ENCODE data around the gene CXCL9.

Gene CXCL9

GRCh38 chr4:76016393-76016792, 9.1 kb upstream of the CXCL9 start:
- TF ChIP-seq, protein P1, sequence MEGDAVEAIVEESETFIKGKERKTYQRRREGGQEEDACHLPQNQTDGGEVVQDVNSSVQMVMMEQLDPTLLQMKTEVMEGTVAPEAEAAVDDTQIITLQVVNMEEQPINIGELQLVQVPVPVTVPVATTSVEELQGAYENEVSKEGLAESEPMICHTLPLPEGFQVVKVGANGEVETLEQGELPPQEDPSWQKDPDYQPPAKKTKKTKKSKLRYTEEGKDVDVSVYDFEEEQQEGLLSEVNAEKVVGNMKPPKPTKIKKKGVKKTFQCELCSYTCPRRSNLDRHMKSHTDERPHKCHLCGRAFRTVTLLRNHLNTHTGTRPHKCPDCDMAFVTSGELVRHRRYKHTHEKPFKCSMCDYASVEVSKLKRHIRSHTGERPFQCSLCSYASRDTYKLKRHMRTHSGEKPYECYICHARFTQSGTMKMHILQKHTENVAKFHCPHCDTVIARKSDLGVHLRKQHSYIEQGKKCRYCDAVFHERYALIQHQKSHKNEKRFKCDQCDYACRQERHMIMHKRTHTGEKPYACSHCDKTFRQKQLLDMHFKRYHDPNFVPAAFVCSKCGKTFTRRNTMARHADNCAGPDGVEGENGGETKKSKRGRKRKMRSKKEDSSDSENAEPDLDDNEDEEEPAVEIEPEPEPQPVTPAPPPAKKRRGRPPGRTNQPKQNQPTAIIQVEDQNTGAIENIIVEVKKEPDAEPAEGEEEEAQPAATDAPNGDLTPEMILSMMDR (IDR thresholded peaks at IDR 0.05): no peak
- H3K4me3 ChIP-seq (ENCODE audit: low read depth in 1 of 2, low read length in 1 of 2): no peak overlapping the region
- no peaks in the 10 kb centered on the region for H3K9me3 ChIP-seq
- H3K27me3 ChIP-seq: peaks cover 4% of the 10 kb centered on the region
- no peak overlapping the region for H3K27ac ChIP-seq
- H3K4me1 ChIP-seq (ENCODE audit: control insufficient read depth in 1 of 2, insufficient read depth in 1 of 2, low read depth in 1 of 2, low read length in 1 of 2): no peaks in the 10 kb centered on the region
- H3K36me3 ChIP-seq: no peaks in the 10 kb centered on the region

GRCh38 chr4:76013540-76013939, 6.2 kb upstream of the CXCL9 start:
- Histone ChIP-seq H3K27ac (no peak overlapping the region), H3K36me3 (no peaks in the 10 kb centered on the region), H3K27me3 (peaks cover 4% of the 10 kb centered on the region), H3K4me1 (ENCODE audit: control insufficient read depth in 1 of 2, insufficient read depth in 1 of 2, low read depth in 1 of 2, low read length in 1 of 2) (no peaks in the 10 kb centered on the region), H3K4me3 (ENCODE audit: low read depth in 1 of 2, low read length in 1 of 2) (no peak overlapping the region), H3K9me3 (no peaks in the 10 kb centered on the region)
- TF ChIP-seq, protein P1 (IDR thresholded peaks at IDR 0.05): no peak

DNA sequence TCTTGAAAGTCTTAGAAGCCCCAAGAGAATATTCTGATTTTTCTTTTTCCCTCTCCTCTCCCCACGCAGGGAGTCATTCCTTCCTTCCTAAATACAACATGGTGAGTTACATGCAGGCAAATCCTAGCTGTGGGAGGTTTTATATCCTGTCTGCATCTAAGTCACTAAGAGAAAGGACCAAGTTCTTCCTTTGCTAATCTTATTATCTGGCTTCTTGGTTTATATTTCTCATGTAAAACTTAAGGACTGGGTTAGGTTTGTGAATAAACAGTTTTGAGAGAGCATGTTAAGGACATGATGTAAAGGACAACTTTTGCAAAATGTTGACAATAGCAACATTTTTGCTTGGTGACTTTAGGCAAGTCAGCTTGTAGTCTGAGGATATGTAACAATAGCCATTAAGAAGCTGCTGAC, 5.1 kb upstream of the CXCL9 start:
- TF ChIP-seq, protein P1 (IDR thresholded peaks at IDR 0.05): no peak

DNA sequence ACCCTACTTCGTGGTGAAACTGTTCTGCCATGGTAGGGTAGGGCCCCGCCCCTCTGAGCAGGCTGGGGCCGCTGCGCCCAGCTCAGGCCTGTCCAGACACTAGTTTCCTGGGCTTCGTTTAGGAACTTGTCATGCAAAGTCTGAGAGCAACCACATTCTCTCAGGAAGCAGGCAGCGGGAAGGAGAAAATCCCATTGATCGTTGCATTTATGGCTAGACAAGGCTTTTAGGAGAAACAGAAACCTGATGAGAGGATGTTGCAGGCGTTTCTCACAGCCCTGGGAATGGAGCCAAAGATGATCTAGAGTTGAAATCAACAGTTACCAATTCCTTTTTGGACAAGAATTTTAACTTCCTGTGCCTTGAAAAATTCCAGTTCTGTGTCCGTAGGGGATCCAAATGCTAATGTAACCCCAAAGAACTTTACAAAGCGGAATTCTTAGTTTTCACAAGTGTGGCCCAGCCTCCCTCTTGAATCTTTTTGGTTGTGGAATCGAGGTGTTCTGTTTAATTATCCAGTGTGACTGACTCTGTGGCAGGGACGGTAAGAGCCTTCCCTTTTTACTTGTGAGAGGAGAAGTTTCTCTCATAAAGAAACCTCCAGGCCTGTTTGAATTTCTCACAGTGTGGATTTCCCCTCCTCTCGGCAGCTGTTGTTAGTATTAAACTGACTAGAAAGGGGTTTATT, 4.5 kb upstream of the CXCL9 start:
- Histone ChIP-seq H3K4me1 (ENCODE audit: control insufficient read depth in 1 of 2, insufficient read depth in 1 of 2, low read depth in 1 of 2, low read length in 1 of 2) (no peaks in the 10 kb centered on the region), H3K36me3 (no peaks in the 10 kb centered on the region), H3K9me3 (no peaks in the 10 kb centered on the region), H3K27me3 (peaks cover 4% of the 10 kb centered on the region), H3K27ac (no peak overlapping the region), H3K4me3 (ENCODE audit: low read depth in 1 of 2, low read length in 1 of 2) (no peak overlapping the region)
- TF ChIP-seq, protein P1 (IDR thresholded peaks at IDR 0.05): no peak

More for the DNA sequence above, 5.1 kb upstream of the CXCL9 start:
- Histone ChIP-seq H3K4me1 (ENCODE audit: control insufficient read depth in 1 of 2, insufficient read depth in 1 of 2, low read depth in 1 of 2, low read length in 1 of 2) (no peaks in the 10 kb centered on the region), H3K27ac (no peak overlapping the region), H3K4me3 (ENCODE audit: low read depth in 1 of 2, low read length in 1 of 2) (no peak overlapping the region), H3K9me3 (no peaks in the 10 kb centered on the region), H3K27me3 (peaks cover 4% of the 10 kb centered on the region), H3K36me3 (no peaks in the 10 kb centered on the region)

- H3K27ac ChIP-seq: no peak overlapping the region
- no peaks in the 10 kb centered on the region for H3K4me1 ChIP-seq (ENCODE audit: control insufficient read depth in 1 of 2, insufficient read depth in 1 of 2, low read depth in 1 of 2, low read length in 1 of 2)
- H3K4me3 ChIP-seq (ENCODE audit: low read depth in 1 of 2, low read length in 1 of 2): no peak overlapping the region
- no peaks in the 10 kb centered on the region for H3K9me3 ChIP-seq
- TF ChIP-seq, protein P1 (IDR thresholded peaks at IDR 0.05): no peak
- H3K27me3 ChIP-seq: peaks cover 4% of the 10 kb centered on the region
- no peaks in the 10 kb centered on the region for H3K36me3 ChIP-seq
Measured at GRCh38 chr4:76011018-76011670, 3.8 kb upstream of the CXCL9 start.
